GM19452 (cell line): ENCODE results near the gene GLP1R.

Experiments
- ATAC-seq: cut with Tn5 transposase; IDR thresholded peaks from one replicate; pipeline ENCODE4 v1.9.1; 2021; ENCODE audit not compliant: unreplicated experiment

Gene GLP1R

GRCh38 chr6:39043776-39044175 is 4.8 kb upstream of the GLP1R start:
- ATAC-seq: no peak

- no peak for ATAC-seq
These were observed 4.4 kb upstream of the GLP1R start for GRCh38 chr6:39044181-39044580.

DNA sequence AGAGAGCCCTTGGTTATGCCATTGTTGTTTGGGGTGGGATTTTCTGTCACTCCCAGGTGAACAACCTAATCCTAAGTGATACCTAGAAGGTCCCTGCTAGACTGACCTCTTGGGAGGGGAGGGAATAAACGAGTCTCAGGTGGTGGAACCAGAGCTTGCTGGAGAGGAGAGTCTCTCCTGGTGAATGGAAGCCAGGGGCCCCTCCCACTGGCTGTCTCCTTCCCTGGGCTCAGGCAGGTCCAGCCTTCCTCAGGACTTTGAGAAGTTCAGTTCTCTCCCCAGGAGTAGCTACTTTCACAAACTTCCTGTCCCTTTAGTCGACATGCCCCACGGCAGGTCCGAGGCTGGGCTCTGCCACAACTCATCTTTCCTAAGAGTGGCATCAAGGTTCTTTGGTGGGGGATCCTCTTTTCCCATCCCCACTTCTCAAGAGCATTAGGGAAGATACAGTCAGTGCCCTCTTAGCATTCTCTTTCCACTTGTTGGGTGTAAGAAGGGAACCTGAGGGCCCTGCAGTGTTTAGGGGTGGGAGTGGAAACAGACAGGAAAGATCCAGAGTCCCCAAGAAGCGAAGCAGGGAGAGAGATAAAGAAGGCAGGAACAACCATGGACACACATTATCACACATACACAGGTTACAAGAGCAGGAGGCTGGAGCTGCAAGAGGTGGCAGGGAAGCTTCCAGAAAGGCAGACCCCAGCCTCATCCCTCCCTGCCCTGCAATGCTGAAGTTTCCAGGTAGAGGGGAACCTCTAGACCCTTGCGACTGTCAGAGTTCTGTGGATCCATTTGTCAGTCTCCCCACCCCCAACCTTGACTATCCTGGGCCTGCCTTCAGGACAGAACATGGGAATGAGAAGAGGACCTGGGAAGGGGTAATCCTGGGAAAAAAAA is 900 bp upstream of the GLP1R start:
- ATAC-seq: no peak

DNA sequence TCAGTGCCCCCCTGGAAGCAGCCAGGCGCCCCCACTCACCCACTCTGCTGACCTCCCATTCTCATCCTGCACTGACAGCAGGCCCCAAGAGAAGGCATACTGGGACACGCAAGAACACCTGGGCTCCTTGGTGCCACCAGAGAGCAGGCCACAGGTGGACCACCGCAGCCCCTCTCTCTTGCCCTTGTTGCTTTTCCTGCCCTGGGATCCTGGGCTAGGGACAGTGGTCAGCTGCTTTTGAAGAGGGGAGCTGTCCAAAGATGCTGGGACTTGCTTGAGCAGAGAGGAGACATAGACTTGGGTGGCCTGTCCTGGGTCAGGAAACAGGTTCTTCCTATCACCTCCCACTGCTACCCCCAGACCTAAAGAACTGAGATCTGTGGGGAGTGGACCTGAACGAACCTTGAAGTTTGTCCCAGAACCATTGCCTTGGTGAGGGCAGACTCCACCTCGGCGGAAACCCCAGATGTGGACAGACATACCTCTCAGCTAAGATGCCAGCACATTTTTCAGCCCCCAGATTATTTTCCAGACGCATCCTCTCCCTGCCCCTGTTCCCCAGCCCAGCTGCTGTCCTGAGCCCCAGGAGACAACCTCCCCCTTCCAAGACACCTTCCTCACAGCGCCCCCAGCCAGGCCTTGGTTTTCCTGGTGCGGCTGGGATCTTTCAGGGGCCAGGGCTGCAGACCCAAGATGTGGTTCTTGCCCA is 1.1 kb downstream of the GLP1R start:
- no peak for ATAC-seq

DNA sequence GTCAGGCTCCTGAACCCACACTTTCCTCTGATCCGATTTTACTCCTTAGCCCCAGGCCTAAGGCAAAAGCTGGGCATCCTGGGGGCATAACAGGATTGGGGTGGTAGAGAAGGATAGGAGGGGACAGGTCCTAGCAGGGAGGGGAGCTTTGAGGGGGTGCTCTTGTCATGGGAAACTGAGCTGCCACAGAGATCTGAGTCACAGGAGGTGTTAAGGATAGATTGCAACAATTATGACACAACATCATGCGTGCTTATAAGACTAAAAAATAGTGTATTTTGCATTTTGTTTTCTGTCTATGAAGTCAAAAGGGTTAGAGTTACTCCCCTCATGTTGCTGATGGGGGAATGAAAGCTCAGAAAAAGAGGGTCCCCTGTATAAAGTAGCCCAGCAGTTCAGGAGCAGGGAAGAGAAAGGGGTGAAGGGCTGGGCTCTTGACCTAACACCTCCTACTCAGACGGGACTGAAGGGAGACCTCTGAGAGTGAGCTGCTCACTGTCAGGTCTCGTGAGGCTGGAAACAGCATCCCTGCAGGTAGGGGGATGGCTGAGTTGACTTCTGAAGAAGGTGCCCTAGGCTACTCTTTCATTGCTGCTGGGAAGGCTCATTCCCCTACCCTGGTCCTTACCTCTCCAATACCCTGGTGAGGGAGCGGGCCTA is 2.0 kb downstream of the GLP1R start:
- no peak for ATAC-seq

DNA sequence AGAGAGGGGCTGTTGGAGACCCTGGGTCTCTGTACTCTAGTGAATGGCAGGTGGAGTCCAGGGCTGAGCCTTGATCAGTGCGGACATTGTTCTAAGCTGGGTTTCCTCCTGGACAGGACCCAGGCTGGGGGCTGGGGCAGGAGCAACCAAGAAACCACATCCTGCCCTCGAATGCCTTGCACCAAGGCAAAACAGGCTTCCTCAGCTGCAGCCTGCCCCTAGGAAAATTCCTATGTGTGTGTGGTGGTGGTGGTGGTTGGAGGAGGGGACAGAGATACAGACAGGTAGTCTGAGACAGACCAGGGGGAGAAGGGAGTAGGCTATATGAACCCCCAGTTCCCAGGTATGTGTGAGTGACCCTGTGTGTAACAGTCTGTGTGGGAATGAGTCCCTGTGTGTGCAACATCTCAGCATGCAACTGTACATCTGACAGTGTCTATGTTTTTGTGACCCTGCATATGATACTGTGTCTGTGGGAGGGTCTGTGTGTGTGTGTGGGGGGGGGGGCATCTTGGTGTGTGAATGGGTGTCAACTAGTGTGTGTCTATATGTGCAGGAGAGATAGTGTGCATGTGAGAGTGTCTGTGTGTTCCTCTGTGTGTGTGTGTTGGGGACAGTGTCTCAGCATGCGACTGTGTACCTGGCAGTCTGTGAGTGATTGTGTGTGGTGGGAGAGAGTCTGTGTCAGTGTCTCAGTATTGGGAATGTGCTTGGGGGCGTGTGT is 3.0 kb downstream of the GLP1R start:
- ATAC-seq: no peak

- no peak for ATAC-seq
These were observed 4.5 kb downstream of the GLP1R start for GRCh38 chr6:39053016-39053624.

DNA sequence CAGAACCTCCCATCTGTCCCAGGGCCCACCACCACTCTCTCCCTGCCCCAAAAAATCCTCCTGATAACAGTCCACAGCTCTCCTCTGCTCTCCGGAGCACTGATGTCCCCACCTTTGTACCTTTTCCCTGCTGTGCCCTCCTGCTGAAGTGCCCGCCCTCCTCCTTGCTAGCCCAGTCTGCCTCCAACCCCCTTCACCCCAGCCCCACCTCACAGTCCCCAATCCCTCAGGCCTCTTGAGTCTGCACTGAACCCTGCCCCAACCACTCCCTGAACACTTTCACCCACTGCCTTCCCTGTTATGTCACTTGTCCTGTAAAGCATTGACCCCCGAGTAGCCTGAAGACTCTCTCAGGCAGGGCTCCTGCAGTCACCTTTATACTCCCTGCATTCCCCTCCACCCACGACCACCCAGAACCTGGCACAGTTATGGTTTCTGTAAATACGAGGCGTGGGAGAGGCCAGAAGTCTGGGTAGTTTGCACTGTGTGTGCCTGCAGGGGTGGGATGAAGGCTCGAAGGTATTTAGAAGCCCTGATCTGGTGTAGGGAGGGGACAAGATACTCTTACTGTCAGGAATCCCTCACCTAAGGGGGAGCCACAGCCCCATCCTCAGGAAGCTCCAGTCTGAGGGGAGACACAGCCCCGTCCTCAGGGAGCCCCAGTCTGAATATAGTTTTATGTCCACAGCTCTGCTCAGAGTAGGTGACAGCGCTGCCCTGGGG is 5.4 kb downstream of the GLP1R start:
- no peak for ATAC-seq

- ATAC-seq: no peak
These were observed 6.1 kb downstream of the GLP1R start for GRCh38 chr6:39054577-39055142.

DNA sequence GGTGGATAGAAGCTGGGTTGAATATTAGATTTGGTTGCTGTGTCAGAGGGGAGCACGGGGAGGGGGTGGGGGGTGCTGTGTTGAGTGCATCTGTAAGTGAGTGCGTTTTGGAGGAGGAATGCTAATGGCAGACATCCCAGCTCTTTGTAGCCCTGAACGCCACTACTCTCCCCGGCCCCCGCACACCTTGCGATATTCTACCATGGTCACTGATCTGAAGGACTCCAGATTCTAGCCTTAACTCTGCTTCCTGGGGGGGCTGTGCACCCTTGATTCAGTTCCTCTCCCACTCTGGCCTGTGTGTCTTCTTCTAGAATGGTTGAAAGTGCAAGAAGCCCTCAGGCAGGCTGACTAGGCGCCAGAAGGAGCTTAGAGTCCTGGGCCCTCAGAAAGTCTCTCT is 7.1 kb downstream of the GLP1R start:
- ATAC-seq: no peak

- no peak for ATAC-seq
These were observed 7.6 kb downstream of the GLP1R start for GRCh38 chr6:39056191-39056590.

DNA sequence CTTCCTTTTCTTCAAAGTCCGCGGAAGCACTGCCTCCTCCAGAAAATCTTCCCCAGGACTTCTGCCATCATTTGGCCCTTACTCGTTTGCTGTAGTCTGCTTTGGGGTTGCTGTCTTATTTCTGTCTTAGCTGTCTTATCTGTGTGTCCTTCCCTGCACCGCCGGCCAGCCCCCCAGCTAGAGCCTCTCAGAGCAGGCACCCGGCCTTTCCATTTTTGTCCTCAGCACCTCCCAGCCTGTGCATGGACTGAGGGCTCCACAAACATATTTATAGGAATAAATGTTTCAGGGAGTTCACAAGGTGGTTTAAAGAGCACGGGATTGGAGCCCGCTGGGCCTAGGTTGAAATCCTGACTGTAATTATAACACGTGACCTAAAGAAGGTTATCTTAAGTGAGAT is 8.1 kb downstream of the GLP1R start:
- no peak for ATAC-seq

DNA sequence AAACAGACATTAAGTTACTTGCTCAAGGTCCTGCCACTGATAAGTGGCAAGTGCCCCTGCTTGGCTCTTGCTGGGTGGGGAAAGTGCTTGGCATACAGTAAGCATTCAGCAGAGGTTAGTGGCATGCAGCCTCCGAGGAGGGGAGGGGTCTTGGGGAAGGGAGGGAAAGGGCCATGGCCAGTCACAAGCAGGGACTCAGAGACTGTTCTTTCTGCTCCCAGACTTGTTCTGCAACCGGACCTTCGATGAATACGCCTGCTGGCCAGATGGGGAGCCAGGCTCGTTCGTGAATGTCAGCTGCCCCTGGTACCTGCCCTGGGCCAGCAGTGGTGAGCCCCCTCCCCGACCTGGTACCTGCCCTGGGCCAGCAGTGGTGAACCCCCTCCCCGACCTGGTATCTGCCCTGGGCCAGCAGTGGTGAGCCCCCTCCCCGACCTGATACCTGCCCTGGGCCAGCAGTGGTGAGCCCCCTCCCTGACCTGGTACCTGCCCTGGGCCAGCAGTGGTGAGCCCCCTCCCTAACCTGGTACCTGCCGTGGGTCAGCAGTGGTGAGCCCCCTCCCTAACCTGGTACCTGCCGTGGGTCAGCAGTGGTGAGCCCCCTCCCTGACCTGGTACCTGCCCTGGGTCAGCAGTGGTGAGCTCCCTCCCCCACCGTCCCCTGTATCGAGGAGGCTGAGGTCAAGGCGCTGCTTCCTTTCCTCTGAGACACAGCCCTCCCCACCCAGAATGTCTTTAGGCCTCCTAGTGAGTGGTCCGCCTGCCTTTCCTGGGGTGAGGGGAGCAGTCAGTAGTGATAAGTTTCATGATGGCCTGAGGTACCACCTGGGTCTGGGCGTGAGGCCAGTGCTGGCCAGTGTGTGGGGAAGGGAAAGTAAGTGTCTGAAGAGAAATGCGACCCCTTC is 8.9 kb downstream of the GLP1R start:
- ATAC-seq: no peak

DNA sequence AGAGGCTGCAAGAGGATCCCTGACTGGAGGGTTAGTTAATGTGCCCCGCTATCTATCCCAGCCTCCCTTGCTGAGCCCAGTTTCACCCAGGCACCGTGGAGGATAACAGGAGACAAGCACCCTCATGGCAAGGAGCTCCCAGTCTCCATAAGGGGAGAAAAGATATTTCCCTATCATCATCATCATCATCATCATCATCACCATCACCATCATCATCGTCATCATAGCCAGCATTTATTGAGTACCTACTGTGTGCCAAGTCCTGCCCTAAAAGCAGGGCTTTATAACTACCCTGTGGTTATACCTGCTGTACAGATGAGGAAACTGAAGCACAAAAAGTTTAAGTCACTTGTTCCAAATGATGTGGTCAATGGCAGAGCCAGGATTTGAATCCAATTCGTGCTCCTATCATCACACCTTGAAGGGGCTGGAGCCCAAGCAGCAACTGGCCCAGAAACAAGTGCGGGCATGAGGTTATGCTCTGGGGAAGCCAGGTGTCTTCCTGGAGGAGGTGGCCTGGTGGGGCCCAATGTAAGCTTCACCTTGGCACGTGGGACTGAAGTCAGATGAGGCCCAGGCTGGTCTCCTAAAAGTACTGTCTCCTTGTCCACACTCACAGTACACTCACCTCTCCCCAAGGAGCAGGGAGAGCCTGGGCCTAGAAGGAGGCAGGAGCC is 10.0 kb downstream of the GLP1R start:
- no peak for ATAC-seq

GRCh38 chr6:39059496-39060310 is 11.1 kb downstream of the GLP1R start:
- ATAC-seq: no peak

DNA sequence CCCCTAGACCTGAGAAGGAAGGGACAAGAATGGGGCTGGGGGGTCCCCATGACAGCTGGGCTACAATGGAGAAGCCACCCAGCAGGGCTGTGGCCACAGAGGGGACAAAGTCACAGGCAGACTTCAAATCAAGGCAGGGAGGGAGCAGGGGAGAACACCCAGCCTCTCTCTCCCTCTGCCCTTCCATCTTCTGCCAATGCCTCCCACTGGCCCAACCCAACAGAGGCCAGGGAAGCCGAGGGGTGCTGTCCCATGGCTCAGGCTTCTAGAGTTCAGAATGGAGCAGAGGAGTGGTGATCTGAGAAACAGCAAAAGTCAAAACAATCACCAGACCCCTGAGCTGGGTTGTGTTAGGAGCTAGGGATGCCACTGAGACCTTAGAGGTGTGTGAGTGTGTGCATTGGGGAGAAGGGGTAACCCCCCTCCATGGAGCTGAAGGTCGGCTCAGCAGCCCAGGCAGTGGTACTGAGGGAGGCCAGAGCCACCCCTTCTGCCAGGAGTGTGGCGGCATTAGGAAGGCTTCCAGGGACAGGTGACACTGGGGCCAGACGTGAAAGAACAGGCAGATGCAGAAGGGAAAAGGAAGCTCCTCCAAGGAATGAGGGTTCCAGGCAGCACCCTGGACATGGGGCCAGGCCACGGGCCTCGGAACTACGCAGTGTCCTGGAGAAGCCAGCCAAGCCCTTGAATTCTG is 12.0 kb downstream of the GLP1R start:
- no peak for ATAC-seq

DNA sequence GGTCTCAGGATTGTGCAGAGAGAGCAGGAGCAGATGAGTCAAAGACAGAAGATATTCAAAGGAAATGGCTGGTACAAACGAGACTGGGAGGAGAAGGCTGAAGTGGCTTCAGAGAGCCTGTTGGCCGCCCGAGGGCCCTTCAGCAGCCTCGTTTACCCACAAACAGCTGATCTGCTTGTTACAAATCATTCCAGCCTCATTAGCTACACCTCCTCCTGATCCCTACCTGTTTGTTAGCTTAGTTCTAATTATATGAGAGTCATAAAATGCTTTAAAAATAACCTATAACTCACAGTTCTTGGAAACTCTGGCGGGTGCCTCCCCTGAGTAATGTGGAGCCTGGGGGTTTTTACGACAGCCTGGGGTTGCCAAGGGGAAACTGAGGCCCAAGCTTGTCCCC is 12.6 kb downstream of the GLP1R start:
- no peak for ATAC-seq
